GM12878 (cell line): ENCODE results near the gene STRBP. TPM values are rescaled to one million over a fixed set of nuclear protein-coding genes. Genes with fewer than 3 reads are reported as not detected.

Experiments used
- ATAC-seq: fragments of 200-7000 bp; cut with Tn5 transposase; 3 replicates; pipeline ENCODE4 v1.9.1; 2020; ENCODE audit warnings: mild to moderate bottlenecking, moderate library complexity
- BruUV-seq: library from RNA; stranded (reverse); fragments of 400-500 nt; replicated peaks from 2 replicates; lab custom pipeline; 2021; lab: Mats Ljungman, UMichigan
- CTCF ChIA-PET: fragments of 300-600 bp; sonication (Branson Sonifier 250); formaldehyde crosslinking; extraction: SDS; loops from one replicate; lab custom pipeline; 2021; ENCODE audit warnings: inconsistent platforms; lab: Yijun Ruan, JAX
- POLR2A ChIA-PET: fragments of 350-600 bp; formaldehyde crosslinking; extraction: SDS; loops from one replicate; lab custom pipeline; 2021; ENCODE audit warnings: inconsistent platforms; lab: Charles Lee
- RAD21 ChIA-PET: fragments of 300-600 bp; sonication (Branson Sonifier 250); formaldehyde crosslinking; loops from one replicate; lab custom pipeline; 2023; ENCODE audit warnings: antibody characterized with exemption; ENCODE audit not compliant: unreplicated experiment; lab: Charles Lee
- SMC1A ChIA-PET: fragments of 300-600 bp; sonication (Branson Sonifier 250); formaldehyde crosslinking; loops from one replicate; lab custom pipeline; 2023; ENCODE audit not compliant: unreplicated experiment, uncharacterized antibody; lab: Charles Lee
- DNase-seq: peaks from one replicate; pipeline ENCODE4 v3.0.0-alpha.2; 2011; ENCODE audit warnings: low read depth, low spot score
- FAIRE-seq: peaks from 3 replicates; lab custom pipeline; 2011; peaks lifted over from hg19 to GRCh38; lab: Jason Lieb, UNC
- H2AFZ ChIP-seq: 2 replicates; pipeline ENCODE4 v1.6.0; 2011; ENCODE audit warnings: low read depth, low read length, control low read depth; ENCODE audit not compliant: control insufficient read depth
- H3K27ac ChIP-seq: 2 replicates; pipeline ENCODE4 v1.5.1; 2011; ENCODE audit warnings: control low read depth; ENCODE audit not compliant: control insufficient read depth, insufficient read depth
- H3K27me3 ChIP-seq, 2 experiments: replicated peaks in 1 of 2; 2 replicates each; pipeline versions ENCODE4 v1.6.0 to v1.6.1; 2011; ENCODE audit warnings: low read length in 1 of 2; ENCODE audit not compliant: control insufficient read depth in 2 of 2, insufficient read depth in 2 of 2
- H3K36me3 ChIP-seq, 2 experiments: 2 replicates each; pipeline ENCODE4 v1.5.1; 2011; ENCODE audit warnings: low read length in 1 of 2; ENCODE audit not compliant: control insufficient read depth in 2 of 2, insufficient read depth in 2 of 2
- H3K4me1 ChIP-seq: 2 replicates; pipeline ENCODE4 v1.6.1; 2011; ENCODE audit warnings: mild to moderate bottlenecking, low read length, moderate library complexity, mixed read lengths; ENCODE audit not compliant: control insufficient read depth, insufficient read depth
- H3K4me2 ChIP-seq: 2 replicates; pipeline ENCODE4 v1.6.0; 2011; ENCODE audit warnings: control low read depth; ENCODE audit not compliant: control insufficient read depth, insufficient read depth
- H3K4me3 ChIP-seq: fragments of 200-600 bp; sonication (generic); 2 replicates; pipeline ENCODE4 v1.5.1; 2016
- H3K79me2 ChIP-seq: 2 replicates; pipeline ENCODE4 v1.6.0; 2011; ENCODE audit warnings: low read length; ENCODE audit not compliant: control insufficient read depth, insufficient read depth
- H3K9ac ChIP-seq: 2 replicates; pipeline ENCODE4 v1.8.0; 2011; ENCODE audit warnings: low read length, control low read depth, mixed read lengths; ENCODE audit not compliant: control insufficient read depth, insufficient read depth
- H3K9me3 ChIP-seq: replicated peaks from 3 replicates; pipeline ENCODE4 v1.5.1; 2011; ENCODE audit warnings: mild to moderate bottlenecking, low read length; ENCODE audit not compliant: control insufficient read depth, insufficient read depth
- H4K20me1 ChIP-seq: 2 replicates; pipeline ENCODE4 v1.6.0; 2011; ENCODE audit not compliant: control insufficient read depth, insufficient read depth
- HDAC6 ChIP-seq: fragments of 200-600 bp; sonication (generic); IDR thresholded peaks from one replicate; pipeline ENCODE4 v1.8.0; 2017; ENCODE audit warnings: antibody characterized with exemption; ENCODE audit not compliant: unreplicated experiment
- PAX5 ChIP-seq: IDR thresholded peaks from 2 replicates; pipeline ENCODE4 v1.6.1; 2011; ENCODE audit warnings: low read depth, low read length, borderline replicate concordance
- SPI1 ChIP-seq: IDR thresholded peaks from 2 replicates; pipeline ENCODE4 v1.6.1; 2011; ENCODE audit warnings: low read depth, mild to moderate bottlenecking, low read length, moderate library complexity, borderline replicate concordance; ENCODE audit not compliant: insufficient read depth
- ZZZ3 ChIP-seq: IDR thresholded peaks from 2 replicates; pipeline ENCODE4 v1.6.1; 2011; ENCODE audit warnings: low read depth; ENCODE audit not compliant: control insufficient read depth, insufficient read length
- WGBS: methylation state at CpG from one replicate; pipeline ENCODE4 v1.1.6; 2016; ENCODE audit warnings: low lambda C conversion rate; ENCODE audit not compliant: insufficient replicate concordance, insufficient coverage; ENCODE audit errors: missing lambda C conversion rate; 5-methylcytosine and 5-hydroxymethylcytosine counted together
- in situ Hi-C: fragments of 300-500 bp; cut with MboI; formaldehyde crosslinking; loops from 9 replicates; pipeline ENCODE4 v1.14.3; 2018; ENCODE audit warnings: mixed read lengths
- intact Hi-C: fragments of 100-400 bp; cut with micrococcal nuclease; formaldehyde crosslinking; loops from one replicate; pipeline ENCODE4 v1.14.2; 2022; ENCODE audit not compliant: unreplicated experiment
- polyA plus RNA-seq, 11 experiments: library from polyadenylated mRNA; depleted of rRNA in 4 of 11; unstranded in 6 of 11; stranded (reverse) in 5 of 11; fragments of >200 nt; fragmentation: Nextera tagmentation in 4 of 11; fragmentation: Illumina TruSeq in 1 of 11; extraction: Ambion mirVana in 4 of 11; extraction: Trizol in 1 of 11; gene quantifications; 1 replicate in 1 of 11; 2 replicates in 10 of 11; pipeline versions ENCODE4 v1.2.1 to v1.2.3, GENCODE V29; 2011 to 2016; ENCODE audit warnings: inconsistent platforms in 2 of 11, missing spikeins in 2 of 11, low read depth in 1 of 11
- total RNA-seq, 4 experiments: library from RNA; depleted of rRNA in 3 of 4; stranded (reverse); fragments of >200 nt in 3 of 4; fragmentation: Illumina TruSeq in 1 of 4; extraction: Trizol in 1 of 4; gene quantifications; 2 replicates each; pipeline versions ENCODE4 v1.2.1 to v1.2.3, GENCODE V29; 2013 to 2021
- TF ChIP-seq, protein P1 (sequence below): fragments of 450-650 bp; IDR thresholded peaks from 2 replicates; pipeline ENCODE4 v1.6.1; 2017; ENCODE audit warnings: low read depth, mild to moderate bottlenecking, moderate library complexity
- TF ChIP-seq, protein P2 (sequence below): fragments of 450-650 bp; IDR thresholded peaks from 2 replicates; pipeline ENCODE4 v1.6.1; 2014; ENCODE audit warnings: mild to moderate bottlenecking

STRBP gene
- total and polyA plus RNA-seq, 10 of the 15 experiments (the other 5 are each of a cell fraction or from before 2014, with no cell fraction given): 31.0 to 96.8 (median 71.4) TPM

DNA sequence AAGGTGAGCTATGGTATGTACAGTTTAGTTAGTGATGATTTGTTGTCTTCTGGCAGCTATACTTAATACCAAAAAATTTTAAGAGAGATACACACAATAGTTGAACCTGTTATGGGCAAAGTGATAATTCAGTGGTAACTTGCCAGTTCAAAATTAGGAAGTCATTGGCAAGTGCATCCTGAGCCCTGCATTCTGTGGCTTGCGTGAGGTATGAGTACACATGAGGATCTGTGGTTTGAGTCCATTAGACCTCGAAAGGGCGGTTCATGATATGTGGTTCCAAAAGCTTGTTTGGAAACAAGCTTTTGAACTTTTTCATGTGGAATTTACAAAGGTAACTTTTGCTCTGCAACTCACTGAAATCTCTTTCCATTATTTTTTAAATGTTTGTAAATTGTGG lies 187.9 kb downstream of the STRBP start:
- FAIRE-seq: no peak

More for the DNA sequence above, 187.9 kb downstream of the STRBP start:
- in situ Hi-C loops (loop anchor here (5.0 kb wide), 1 partner anchor 272 kb away; no protein-coding TSS in a partner anchor), intact Hi-C loops (loop anchor here (5.0 kb wide), 1 partner anchor 147 kb away; no protein-coding TSS in a partner anchor)
- ATAC-seq (no peak), DNase-seq (no peak)
- no peak overlapping the region for H2AFZ ChIP-seq
- ChIA-PET SMC1A (interaction anchor here (0.9 to 4.1 kb wide), 6 partner anchors 13 to 269 kb away, joined by 3 to 52 read pairs (median 9); no protein-coding TSS in a partner anchor), RAD21 (interaction anchor here (1.1 to 6.5 kb wide), 3 partner anchors 144 to 269 kb away, joined by 3 to 47 read pairs (median 15); no protein-coding TSS in a partner anchor), CTCF (interaction anchor here (0.6 to 5.8 kb wide), 11 partner anchors 42 to 273 kb away, joined by 3 to 115 read pairs (median 7); no protein-coding TSS in a partner anchor), POLR2A (interaction anchor here (0.7 kb wide), 1 partner anchor 145 kb away, joined by 3 read pairs; no protein-coding TSS in a partner anchor)
- H3K4me3 ChIP-seq: no peak overlapping the region
- H3K27ac ChIP-seq: no peak overlapping the region
- 83% methylated on average over 3 of the region's 3 CpGs for WGBS
- H3K27me3 ChIP-seq: no peaks in the 10 kb centered on the region
- H3K36me3 ChIP-seq: peaks cover 0 to 17% of the 10 kb centered on the region in 2 experiments
- no peak overlapping the region for H3K4me2 ChIP-seq
- no peak overlapping the region for H3K9ac ChIP-seq
- no peaks in the 10 kb centered on the region for H4K20me1 ChIP-seq
- H3K9me3 ChIP-seq: no peaks in the 10 kb centered on the region
- no TSS peak for BruUV-seq
- TF ChIP-seq PAX5 (no peak), HDAC6 (no peak), ZZZ3 (no peak), SPI1 (no peak)
- TF ChIP-seq, protein P1, sequence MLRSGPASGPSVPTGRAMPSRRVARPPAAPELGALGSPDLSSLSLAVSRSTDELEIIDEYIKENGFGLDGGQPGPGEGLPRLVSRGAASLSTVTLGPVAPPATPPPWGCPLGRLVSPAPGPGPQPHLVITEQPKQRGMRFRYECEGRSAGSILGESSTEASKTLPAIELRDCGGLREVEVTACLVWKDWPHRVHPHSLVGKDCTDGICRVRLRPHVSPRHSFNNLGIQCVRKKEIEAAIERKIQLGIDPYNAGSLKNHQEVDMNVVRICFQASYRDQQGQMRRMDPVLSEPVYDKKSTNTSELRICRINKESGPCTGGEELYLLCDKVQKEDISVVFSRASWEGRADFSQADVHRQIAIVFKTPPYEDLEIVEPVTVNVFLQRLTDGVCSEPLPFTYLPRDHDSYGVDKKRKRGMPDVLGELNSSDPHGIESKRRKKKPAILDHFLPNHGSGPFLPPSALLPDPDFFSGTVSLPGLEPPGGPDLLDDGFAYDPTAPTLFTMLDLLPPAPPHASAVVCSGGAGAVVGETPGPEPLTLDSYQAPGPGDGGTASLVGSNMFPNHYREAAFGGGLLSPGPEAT: no peak
- TF ChIP-seq, protein P2, sequence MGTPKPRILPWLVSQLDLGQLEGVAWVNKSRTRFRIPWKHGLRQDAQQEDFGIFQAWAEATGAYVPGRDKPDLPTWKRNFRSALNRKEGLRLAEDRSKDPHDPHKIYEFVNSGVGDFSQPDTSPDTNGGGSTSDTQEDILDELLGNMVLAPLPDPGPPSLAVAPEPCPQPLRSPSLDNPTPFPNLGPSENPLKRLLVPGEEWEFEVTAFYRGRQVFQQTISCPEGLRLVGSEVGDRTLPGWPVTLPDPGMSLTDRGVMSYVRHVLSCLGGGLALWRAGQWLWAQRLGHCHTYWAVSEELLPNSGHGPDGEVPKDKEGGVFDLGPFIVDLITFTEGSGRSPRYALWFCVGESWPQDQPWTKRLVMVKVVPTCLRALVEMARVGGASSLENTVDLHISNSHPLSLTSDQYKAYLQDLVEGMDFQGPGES: no peak
- H3K4me1 ChIP-seq: no peaks in the 10 kb centered on the region
- no peaks in the 10 kb centered on the region for H3K79me2 ChIP-seq
